Cardiac fibroblast (primary cell): Measurements from ENCODE around the gene HSPA1A.
A peak's percentile ranks its signal among the peaks of the same experiment; 100 is the strongest.
"Not testable (repeated sequence)": the region's sequence is repeated elsewhere in the genome, so short reads cannot be mapped to it uniquely, and the experiment has no call there.

Experiments
- DNase-seq, 2 donors: peaks; one replicate each; pipeline versions ENCODE4 v3.0.0 to v3.0.0-alpha.2; 2010; ENCODE audit warnings: low read depth in 2 of 2
- H3K4me3 ChIP-seq, 2 donors: replicated peaks in 1 of 2; 1 replicate in 1 of 2; 2 replicates in 1 of 2; pipeline ENCODE4 v1.5.1; 2011; ENCODE audit warnings: low read depth in 2 of 2, low read length in 2 of 2, mild to moderate bottlenecking in 2 of 2, moderate library complexity in 1 of 2
- TF ChIP-seq, protein P1 (sequence below): IDR thresholded peaks from one replicate; pipeline ENCODE4 v1.5.1; 2011; ENCODE audit warnings: low read depth, mild to moderate bottlenecking, low read length, inconsistent platforms

The HSPA1A gene

DNA sequence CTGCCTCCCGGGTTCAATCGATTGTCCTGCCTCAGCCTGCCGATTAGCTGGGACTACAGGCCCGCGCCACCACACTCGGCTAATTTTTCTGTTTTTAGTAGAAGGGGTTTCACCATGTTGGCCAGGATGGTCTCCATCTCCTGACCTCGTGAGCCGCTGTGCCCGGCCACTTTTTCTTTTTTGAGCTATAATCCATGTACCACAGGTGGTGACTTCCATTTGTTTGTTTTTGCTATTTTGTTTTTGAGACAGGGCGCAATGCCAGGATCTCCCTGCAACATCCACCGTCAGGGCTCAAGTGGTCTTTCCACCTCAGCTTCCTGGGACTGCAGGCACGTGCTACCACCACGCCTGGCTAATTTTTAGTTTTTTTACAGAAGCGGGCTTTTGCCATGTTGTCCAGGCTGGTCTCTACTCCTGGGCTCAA is 20.7 kb downstream of the HSPA1A start:
- TF ChIP-seq, protein P1, sequence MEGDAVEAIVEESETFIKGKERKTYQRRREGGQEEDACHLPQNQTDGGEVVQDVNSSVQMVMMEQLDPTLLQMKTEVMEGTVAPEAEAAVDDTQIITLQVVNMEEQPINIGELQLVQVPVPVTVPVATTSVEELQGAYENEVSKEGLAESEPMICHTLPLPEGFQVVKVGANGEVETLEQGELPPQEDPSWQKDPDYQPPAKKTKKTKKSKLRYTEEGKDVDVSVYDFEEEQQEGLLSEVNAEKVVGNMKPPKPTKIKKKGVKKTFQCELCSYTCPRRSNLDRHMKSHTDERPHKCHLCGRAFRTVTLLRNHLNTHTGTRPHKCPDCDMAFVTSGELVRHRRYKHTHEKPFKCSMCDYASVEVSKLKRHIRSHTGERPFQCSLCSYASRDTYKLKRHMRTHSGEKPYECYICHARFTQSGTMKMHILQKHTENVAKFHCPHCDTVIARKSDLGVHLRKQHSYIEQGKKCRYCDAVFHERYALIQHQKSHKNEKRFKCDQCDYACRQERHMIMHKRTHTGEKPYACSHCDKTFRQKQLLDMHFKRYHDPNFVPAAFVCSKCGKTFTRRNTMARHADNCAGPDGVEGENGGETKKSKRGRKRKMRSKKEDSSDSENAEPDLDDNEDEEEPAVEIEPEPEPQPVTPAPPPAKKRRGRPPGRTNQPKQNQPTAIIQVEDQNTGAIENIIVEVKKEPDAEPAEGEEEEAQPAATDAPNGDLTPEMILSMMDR: no peak
- DNase-seq: peak in 1 of 2 donors; percentile 23
- H3K4me3 ChIP-seq: peak overlapping the region; percentile 78 to 97

DNA sequence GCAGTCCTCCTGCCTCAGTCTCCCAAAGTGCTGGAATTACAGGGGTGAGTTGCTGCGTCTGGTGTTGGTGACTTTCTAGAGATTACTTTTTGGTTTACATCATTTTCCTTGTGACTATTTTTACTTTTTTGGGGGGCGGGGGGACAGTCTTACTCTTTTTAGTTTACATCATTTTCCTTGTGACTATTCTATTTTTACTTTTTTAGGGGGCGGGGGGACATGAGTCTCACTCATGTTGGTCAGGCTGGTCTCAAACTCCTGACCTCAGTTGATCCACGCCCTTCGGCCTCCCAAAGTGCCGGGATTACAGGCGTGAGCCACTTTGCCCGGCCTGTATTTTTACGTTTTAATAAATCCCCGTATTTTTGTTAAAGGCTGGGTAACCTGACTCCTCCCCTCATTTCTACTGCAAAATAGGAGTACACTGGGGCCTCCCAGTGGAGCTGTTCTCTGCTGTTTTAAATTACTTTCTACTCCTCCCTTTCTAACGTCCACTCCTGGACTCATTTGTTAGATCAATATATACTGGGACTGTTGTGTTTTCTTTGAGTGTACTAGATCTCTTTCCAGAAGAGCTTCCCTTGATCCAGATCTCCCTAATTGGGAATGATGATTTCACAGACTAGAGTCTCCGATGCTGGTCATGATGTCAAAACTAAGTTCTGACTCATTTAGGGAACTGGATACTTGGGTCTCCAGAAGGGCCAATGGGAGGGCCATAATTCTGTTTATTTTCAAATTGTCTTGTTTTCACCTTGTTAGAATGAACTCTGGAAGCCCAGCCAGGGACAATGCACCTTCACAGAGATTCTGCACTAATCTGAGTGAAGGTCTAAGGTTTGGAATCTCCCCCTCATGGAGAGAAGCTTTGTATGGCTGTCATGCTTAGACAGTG is 21.4 kb downstream of the HSPA1A start:
- TF ChIP-seq, protein P1: peak; percentile 6
- DNase-seq: peak; percentile 47 to 55
- peak overlapping the region; percentile 78 to 97 for H3K4me3 ChIP-seq

DNA sequence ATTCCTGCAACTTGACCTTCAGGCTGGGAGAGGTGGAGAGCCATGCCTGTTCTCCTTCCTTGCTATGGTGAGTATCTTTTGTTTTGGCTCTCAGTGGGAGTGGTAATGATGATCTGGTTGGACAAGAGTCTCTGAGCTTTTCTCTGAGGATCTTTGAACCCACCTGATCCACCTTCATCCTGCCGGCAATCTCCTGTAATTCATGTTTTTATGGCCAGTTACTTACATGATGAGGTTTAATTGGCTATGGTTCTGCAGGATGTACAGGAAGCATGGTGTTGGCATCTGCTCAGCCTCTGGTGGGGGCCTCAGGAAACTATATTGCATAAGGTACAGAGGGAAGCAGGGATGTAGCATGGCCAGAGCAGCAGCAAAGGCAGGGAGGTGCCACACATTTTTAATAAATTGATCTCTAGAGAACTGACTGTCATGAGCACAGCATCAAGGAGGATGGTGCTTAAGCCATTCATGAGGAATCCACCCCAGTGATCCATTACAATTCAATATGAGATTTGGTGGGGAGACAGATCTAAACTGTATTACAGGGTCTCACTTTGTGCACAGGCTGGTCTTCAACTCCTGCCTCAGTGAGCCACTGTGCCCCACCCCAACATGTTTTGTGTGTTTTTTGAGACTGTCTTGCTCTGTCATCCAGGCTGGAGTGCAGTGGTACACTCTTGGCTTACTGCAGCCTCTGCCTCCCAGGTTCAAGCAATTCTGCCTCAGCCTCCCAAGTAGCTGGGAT is 22.2 kb downstream of the HSPA1A start:
- DNase-seq: peak; percentile 25 to 49
- H3K4me3 ChIP-seq: peak overlapping the region; percentile 78 to 97
- TF ChIP-seq, protein P1: no peak

DNA sequence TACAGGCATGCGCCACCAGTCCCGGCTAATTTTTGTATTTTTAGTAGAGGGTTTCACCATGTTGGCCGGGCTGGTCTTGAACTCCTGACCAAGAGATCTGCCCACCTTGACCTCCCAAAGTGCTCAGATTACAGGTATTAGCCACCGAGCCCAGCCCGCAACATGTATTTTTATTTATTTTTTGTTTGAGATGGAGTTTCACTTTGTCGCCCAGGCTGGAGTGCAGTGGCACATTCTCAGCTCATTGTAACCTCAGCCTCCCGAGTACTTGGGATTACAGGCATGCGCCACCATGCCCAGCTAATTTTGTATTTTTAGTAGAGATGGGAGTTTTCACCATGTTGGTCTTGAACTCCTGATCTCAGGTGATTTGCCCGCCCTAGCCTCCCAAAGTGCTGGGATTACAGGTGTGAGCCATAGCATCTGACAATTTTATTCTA is 22.8 kb downstream of the HSPA1A start:
- peak overlapping the region; percentile 78 to 97 for H3K4me3 ChIP-seq
- DNase-seq: not testable (repeated sequence)

DNA sequence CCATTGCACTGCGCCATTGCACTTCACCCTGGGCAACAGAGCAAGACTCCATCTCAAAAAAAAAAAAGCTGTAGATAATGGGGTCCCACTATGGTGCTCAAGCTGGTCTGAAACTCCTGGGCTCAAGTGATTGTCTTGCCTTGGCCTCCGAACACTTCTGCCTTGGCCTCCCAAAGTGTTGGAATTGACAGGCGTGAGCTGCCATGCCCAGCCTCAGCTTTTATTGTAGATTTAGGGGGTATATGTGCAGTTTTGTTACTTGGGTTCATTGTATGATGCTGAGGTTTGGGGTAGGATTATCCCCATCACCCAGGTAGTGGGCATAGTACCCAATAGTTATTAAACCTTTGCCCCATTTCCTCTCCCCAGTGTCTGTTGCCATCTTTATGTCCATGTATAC is 23.6 kb downstream of the HSPA1A start:
- TF ChIP-seq, protein P1: no peak
- DNase-seq: no peak
- no peak overlapping the region for H3K4me3 ChIP-seq

DNA sequence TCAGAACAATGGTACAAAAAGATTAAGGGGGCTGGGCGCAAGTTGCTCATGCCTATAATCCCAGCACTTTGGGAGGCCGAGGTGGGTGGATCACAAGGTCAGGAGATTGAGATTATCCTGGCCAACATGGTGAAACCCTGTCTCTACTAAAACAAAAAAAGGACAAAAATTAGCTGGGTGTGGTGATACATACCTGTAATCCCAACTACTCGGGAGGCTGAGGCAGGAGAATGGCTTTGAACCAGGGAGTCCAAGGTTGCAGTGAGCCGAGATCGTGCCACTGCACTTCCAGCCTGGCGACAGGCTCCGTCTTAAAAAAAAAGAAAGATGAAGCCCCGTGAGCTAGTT is 24.4 kb downstream of the HSPA1A start:
- H3K4me3 ChIP-seq, DNase-seq: not testable (repeated sequence)

DNA sequence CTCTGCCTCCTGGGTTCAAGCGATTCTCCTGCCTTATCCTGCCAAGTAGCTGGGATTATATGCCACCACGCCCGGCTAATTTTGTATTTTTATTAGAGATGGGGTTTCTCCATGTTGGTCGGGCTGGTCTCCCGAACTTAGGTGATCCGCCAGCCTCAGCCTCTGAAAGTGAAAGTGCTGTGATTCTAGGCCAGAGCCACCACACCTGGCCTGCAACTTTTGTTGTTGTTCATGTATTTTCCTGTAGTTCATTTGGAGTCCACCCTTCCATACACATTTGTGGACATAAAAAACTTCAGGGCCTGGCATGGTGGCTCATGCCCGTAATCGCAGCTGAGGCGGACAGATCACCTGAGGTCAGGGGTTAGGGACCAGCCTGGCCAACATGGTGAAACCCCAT is 26.7 kb downstream of the HSPA1A start:
- TF ChIP-seq, protein P1: no peak
- no peak overlapping the region for H3K4me3 ChIP-seq
- DNase-seq: no peak
